Right atrium auricular region (tissue), 2 donors: ENCODE results near the gene SPTBN1. TPM values are rescaled to one million over a fixed set of nuclear protein-coding genes. Genes with fewer than 3 reads are reported as not detected.

ENCODE experiments used
- DNase-seq: peaks from one replicate; pipeline ENCODE4 v3.0.0-alpha.2; 2019; ENCODE audit warnings: low spot score
- H3K27ac ChIP-seq, 2 donors: fragments of 200-600 bp; sonication (generic); 1 replicate in 1 of 2; 2 replicates in 1 of 2; pipeline ENCODE4 v1.5.1; 2016 to 2019
- H3K27me3 ChIP-seq, 2 donors: fragments of 200-600 bp; sonication (generic); one replicate each; pipeline versions ENCODE4 v1.5.1 to v1.6.0; 2017 to 2019
- H3K36me3 ChIP-seq: fragments of 200-600 bp; sonication (generic); one replicate; pipeline ENCODE4 v1.5.1; 2016
- H3K4me1 ChIP-seq, 2 donors: fragments of 200-600 bp; sonication (generic); one replicate each; pipeline versions ENCODE4 v1.5.1 to v1.6.0; 2017 to 2019
- H3K4me3 ChIP-seq, 2 donors: fragments of 200-600 bp; sonication (generic); 1 replicate in 1 of 2; 2 replicates in 1 of 2; pipeline ENCODE4 v1.5.1; 2017 to 2019; ENCODE audit warnings: mild to moderate bottlenecking in 1 of 2, moderate library complexity in 1 of 2
- H3K9me3 ChIP-seq, 2 donors: fragments of 200-600 bp; sonication (generic); one replicate each; pipeline ENCODE4 v1.5.1; 2019
- CTCF ChIP-seq, 2 donors: fragments of 200-600 bp; sonication (generic); IDR thresholded peaks; one replicate each; pipeline ENCODE4 v1.5.1; 2019; ENCODE audit warnings: antibody characterized with exemption in 2 of 2
- total RNA-seq, 2 donors: library from RNA; depleted of rRNA; stranded (reverse); fragments of >200 nt; gene quantifications; one replicate each; pipeline ENCODE4 v1.1.0, GENCODE V29; 2016

Gene SPTBN1
- total RNA-seq, 2 donors from 2014 or later: 265 to 382 TPM

DNA sequence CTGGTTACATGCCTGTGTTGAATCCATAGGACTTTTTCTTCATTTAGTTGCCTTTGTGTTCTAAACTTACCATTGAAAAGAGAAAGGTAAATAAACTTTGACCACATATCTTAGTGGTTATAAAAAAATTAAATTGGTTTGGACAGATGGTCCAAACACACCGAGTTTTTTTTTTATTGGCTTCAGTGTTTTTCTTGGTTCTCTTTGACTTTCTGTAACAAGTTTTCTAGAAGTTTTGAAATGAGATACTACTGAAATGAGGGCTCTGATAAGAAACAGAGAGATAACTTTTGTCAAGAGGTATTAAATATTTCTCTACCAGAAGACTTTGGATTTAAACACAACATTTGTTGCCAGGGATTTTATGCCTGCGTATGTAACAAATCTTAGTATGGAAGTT is 20.7 kb downstream of the SPTBN1 start:
- Histone ChIP-seq H3K9me3 (peaks cover 0 to 7% of the 10 kb centered on the region in 2 donors), H3K27ac (peak overlapping the region; percentile 38 to 54), H3K36me3 (no peaks in the 10 kb centered on the region), H3K27me3 (no peaks in the 10 kb centered on the region), H3K4me3 (no peak overlapping the region), H3K4me1 (peaks cover 0 to 89% of the 10 kb centered on the region in 2 donors)
- no peak for DNase-seq
- no peak for TF ChIP-seq CTCF (IDR thresholded peaks at IDR 0.05)

- no peaks in the 10 kb centered on the region for H3K27me3 ChIP-seq
- H3K27ac ChIP-seq: peak overlapping the region; percentile 38 to 54
- H3K36me3 ChIP-seq: no peaks in the 10 kb centered on the region
- TF ChIP-seq CTCF (IDR thresholded peaks at IDR 0.05): no peak
- H3K9me3 ChIP-seq: peaks cover 0 to 7% of the 10 kb centered on the region in 2 donors
- peaks cover 0 to 92% of the 10 kb centered on the region in 2 donors for H3K4me1 ChIP-seq
- DNase-seq: no peak
- no peak overlapping the region for H3K4me3 ChIP-seq
Measured at GRCh38 chr2:54477896-54478295, 21.8 kb downstream of the SPTBN1 start.

- H3K36me3 ChIP-seq: no peaks in the 10 kb centered on the region
- peaks cover 0 to 7% of the 10 kb centered on the region in 2 donors for H3K9me3 ChIP-seq
- H3K4me3 ChIP-seq: no peak overlapping the region
- no peak for TF ChIP-seq CTCF (IDR thresholded peaks at IDR 0.05)
- no peak for DNase-seq
- H3K27ac ChIP-seq: peak overlapping the region; percentile 7 to 38
- H3K4me1 ChIP-seq: peaks cover 0 to 93% of the 10 kb centered on the region in 2 donors
- H3K27me3 ChIP-seq: no peaks in the 10 kb centered on the region
Measured at GRCh38 chr2:54478899-54479298, 22.8 kb downstream of the SPTBN1 start.

DNA sequence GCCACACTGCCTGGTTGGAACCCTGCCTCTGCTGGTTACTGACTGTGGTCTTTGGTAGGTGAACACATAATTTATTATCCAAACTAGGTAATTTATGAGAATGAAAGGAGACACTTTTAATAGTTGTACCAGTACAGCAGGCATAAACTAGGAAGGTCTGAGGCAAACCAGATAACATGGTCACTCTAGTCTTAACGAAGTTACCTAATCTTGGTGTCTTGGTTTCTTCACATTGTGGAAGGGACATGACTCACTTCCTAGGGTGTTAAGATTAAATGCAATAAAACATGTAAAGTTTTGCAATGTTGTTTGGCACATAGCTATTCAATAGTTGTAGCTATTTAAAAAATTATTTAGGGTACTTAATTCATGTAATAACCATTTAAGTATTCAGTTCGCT is 23.3 kb downstream of the SPTBN1 start:
- Histone ChIP-seq H3K4me1 (peaks cover 0 to 93% of the 10 kb centered on the region in 2 donors), H3K4me3 (no peak overlapping the region), H3K36me3 (no peaks in the 10 kb centered on the region), H3K27ac (peak overlapping the region; percentile 7 to 38), H3K9me3 (peaks cover 0 to 7% of the 10 kb centered on the region in 2 donors), H3K27me3 (no peaks in the 10 kb centered on the region)
- TF ChIP-seq CTCF (IDR thresholded peaks at IDR 0.05): no peak
- DNase-seq: no peak

DNA sequence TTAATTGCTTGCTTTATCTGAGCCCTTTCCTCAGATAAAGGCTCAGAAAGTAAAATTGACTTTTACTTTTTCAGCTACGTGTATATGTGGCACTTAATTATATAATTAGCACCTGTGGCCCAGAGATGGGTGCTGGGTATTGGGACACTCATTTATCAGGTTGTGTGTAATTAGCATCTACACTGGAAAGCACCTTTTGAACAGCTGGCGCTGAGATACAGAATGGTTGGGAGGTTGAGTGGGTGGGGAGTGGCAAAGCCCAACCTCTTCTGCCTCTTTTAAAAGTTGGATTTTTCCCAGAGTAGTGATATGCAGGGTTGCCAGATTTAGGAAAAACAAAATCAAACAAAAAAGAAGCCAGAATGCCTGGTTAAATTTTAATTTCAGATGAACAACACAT is 23.9 kb downstream of the SPTBN1 start:
- TF ChIP-seq CTCF (IDR thresholded peaks at IDR 0.05): no peak
- Histone ChIP-seq H3K36me3 (no peaks in the 10 kb centered on the region), H3K27ac (peak overlapping the region in 1 of 2 donors; percentile 38), H3K4me3 (no peak overlapping the region), H3K4me1 (peaks cover 0 to 92% of the 10 kb centered on the region in 2 donors), H3K27me3 (no peaks in the 10 kb centered on the region), H3K9me3 (peaks cover 0 to 7% of the 10 kb centered on the region in 2 donors)
- DNase-seq: no peak

DNA sequence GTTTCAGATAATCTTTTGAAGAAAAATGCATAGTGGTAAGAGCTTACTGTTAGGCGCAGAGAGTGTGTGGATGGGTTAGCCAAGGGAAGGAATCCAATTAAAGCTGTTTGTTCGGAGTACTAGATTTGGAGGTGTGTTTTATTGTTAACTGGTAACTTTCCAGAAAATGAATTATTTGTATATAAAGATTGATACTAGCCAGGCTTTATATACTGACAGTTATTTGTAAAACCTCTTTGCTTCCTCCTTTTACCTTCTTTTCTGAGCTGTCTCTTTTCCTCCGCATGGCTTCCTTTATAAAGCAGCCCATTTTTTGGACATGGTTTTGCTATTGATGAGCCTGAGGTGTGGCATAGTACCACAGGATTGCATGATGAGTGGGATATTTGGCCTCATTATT is 25.6 kb downstream of the SPTBN1 start:
- Histone ChIP-seq H3K36me3 (no peaks in the 10 kb centered on the region), H3K4me3 (no peak overlapping the region), H3K27ac (peak overlapping the region in 1 of 2 donors; percentile 54), H3K4me1 (peaks cover 0 to 79% of the 10 kb centered on the region in 2 donors), H3K9me3 (peaks cover 0 to 7% of the 10 kb centered on the region in 2 donors), H3K27me3 (no peaks in the 10 kb centered on the region)
- TF ChIP-seq CTCF (IDR thresholded peaks at IDR 0.05): no peak
- no peak for DNase-seq
